B cell (primary cell): Measurements from ENCODE around the gene DHX8.

Experiments
- CTCF ChIP-seq: fragments of 200-600 bp; IDR thresholded peaks from one replicate; pipeline ENCODE4 v1.8.0; 2022; ENCODE audit warnings: antibody characterized with exemption, mild to moderate bottlenecking
- EZH2 ChIP-seq: IDR thresholded peaks from 2 replicates; pipeline ENCODE4 v1.6.1; 2012; ENCODE audit warnings: borderline replicate concordance, low read depth, mild to moderate bottlenecking, moderate library complexity, low read length; ENCODE audit not compliant: insufficient read depth, poor library complexity, severe bottlenecking

DNA sequence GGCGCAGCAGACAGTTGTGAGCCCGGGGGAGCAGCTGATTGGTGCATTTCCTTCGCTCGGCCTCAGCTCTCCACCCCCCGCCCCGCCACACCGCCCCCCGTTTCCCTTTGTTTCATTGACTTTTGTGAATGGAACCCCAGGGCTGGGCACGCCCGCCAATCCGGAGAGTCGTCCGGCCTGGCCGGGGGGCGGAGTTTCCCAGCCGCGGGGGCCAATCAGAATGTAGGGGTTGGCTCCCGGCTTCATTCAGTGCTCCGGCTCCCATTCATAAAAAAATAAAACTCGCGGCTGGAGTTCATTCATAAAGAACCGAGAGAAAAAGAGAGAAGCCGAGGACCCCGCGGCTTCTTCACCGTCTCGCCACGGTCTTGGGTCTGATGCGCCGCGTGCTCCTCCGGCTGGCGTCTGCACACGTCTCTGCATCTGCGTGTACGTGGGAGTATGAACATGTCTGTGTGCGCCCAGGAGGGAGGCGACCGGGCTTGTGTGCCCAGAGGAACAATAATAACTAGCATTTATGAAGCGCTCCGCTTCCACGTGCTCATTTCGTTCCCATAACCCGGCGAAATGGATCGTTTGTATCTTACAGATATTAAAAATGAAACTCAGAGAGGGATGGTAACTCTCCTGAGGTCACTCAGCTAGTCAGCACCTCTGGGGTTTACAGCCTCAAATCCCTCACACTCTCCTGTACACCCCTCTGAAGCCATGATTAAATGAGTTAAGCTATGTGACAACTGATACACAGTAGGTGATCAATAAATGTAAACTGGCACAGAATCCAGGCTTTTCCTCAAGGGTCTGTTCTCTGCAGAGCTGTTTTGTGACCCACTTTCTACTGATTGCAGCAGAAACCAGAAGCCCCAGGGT, 62.8 kb downstream of the DHX8 start, which contains the start of gene ETV4:
- TF ChIP-seq CTCF: no peak
- no peak for TF ChIP-seq EZH2
